ENCODE data around the gene GLRA3. TPM values are rescaled to one million over a fixed set of nuclear protein-coding genes. Genes with fewer than 3 reads are reported as not detected.

Gene GLRA3
- total RNA-seq, 1 donor from 2014 or later: not detected

GRCh38 chr4:174629265-174629664, 199.8 kb downstream of the GLRA3 start:
- DNase-seq: no peak
- no peak for ATAC-seq (ENCODE audit: poor library complexity)
- intact Hi-C loops (cut with DNase I): no loop called here

GRCh38 chr4:174628191-174628590, 200.9 kb downstream of the GLRA3 start:
- ATAC-seq (ENCODE audit: poor library complexity) (no peak), DNase-seq (no peak)
- intact Hi-C loops (cut with DNase I): no loop called here

GRCh38 chr4:174627473-174627872, 201.6 kb downstream of the GLRA3 start:
- DNase-seq: no peak
- no peak for ATAC-seq (ENCODE audit: poor library complexity)
- intact Hi-C loops (cut with DNase I): no loop called here

GRCh38 chr4:174626342-174627008, 202.6 kb downstream of the GLRA3 start:
- ATAC-seq (ENCODE audit: poor library complexity): no peak
- DNase-seq: no peak

GRCh38 chr4:174616661-174617060, 212.4 kb downstream of the GLRA3 start:
- intact Hi-C loops (cut with DNase I): no loop called here
- DNase-seq (no peak), ATAC-seq (ENCODE audit: poor library complexity) (no peak)

More at GRCh38 chr4:174626342-174627008, 202.6 kb downstream of the GLRA3 start:
- intact Hi-C loops (cut with DNase I): no loop called here

- no peak for ATAC-seq (ENCODE audit: poor library complexity)
- no peak for DNase-seq
- intact Hi-C loops (cut with DNase I): no loop called here
These were observed 215.1 kb downstream of the GLRA3 start for GRCh38 chr4:174613979-174614378.

- DNase-seq: no peak
- intact Hi-C loops (cut with DNase I): no loop called here
- ATAC-seq (ENCODE audit: poor library complexity): no peak
These were observed 217.3 kb downstream of the GLRA3 start for GRCh38 chr4:174611792-174612191.

- intact Hi-C loops (cut with DNase I): no loop called here
- DNase-seq: no peak
- ATAC-seq (ENCODE audit: poor library complexity): no peak
These were observed 221.3 kb downstream of the GLRA3 start for GRCh38 chr4:174607792-174608191.

- ATAC-seq (ENCODE audit: poor library complexity) (no peak), DNase-seq (no peak)
- intact Hi-C loops (cut with DNase I): no loop called here
These were observed 224.8 kb downstream of the GLRA3 start for GRCh38 chr4:174604198-174604597.

- no peak for ATAC-seq (ENCODE audit: poor library complexity)
- DNase-seq: no peak
- intact Hi-C loops (cut with DNase I): no loop called here
These were observed 228.7 kb downstream of the GLRA3 start for GRCh38 chr4:174600391-174600790.

GRCh38 chr4:174598800-174599199, 230.2 kb downstream of the GLRA3 start:
- ATAC-seq (ENCODE audit: poor library complexity) (no peak), DNase-seq (no peak)
- intact Hi-C loops (cut with DNase I): no loop called here

- intact Hi-C loops (cut with DNase I): no loop called here
- no peak for ATAC-seq (ENCODE audit: poor library complexity)
- DNase-seq: no peak
These were observed 232.5 kb downstream of the GLRA3 start for GRCh38 chr4:174596513-174596912.

GRCh38 chr4:174595141-174595929, 233.7 kb downstream of the GLRA3 start:
- DNase-seq (no peak), ATAC-seq (ENCODE audit: poor library complexity) (no peak)
- intact Hi-C loops (cut with DNase I): no loop called here

GRCh38 chr4:174593701-174594100, 235.3 kb downstream of the GLRA3 start:
- intact Hi-C loops (cut with DNase I): no loop called here
- DNase-seq (no peak), ATAC-seq (ENCODE audit: poor library complexity) (no peak)

- intact Hi-C loops (cut with DNase I): no loop called here
- DNase-seq (no peak), ATAC-seq (ENCODE audit: poor library complexity) (peak; percentile 53)
These were observed 236.1 kb downstream of the GLRA3 start for GRCh38 chr4:174592985-174593335.

GRCh38 chr4:174592256-174592984, 236.6 kb downstream of the GLRA3 start:
- DNase-seq: no peak
- intact Hi-C loops (cut with DNase I): no loop called here
- no peak for ATAC-seq (ENCODE audit: poor library complexity)

GRCh38 chr4:174591243-174592021, 237.6 kb downstream of the GLRA3 start:
- DNase-seq: no peak
- ATAC-seq (ENCODE audit: poor library complexity): no peak
- intact Hi-C loops (cut with DNase I): no loop called here

- no peak for DNase-seq
- intact Hi-C loops (cut with DNase I): no loop called here
- ATAC-seq (ENCODE audit: poor library complexity): no peak
These were observed 238.7 kb downstream of the GLRA3 start for GRCh38 chr4:174590336-174590735.
